Ureter (tissue), 1 donor: ENCODE measurements around the gene SERINC5. TPM values are rescaled to one million over a fixed set of nuclear protein-coding genes. Genes with fewer than 3 reads are reported as not detected.
A peak's percentile ranks its signal among the peaks of the same experiment; 100 is the strongest.
"Not testable (repeated sequence)": the region's sequence is repeated elsewhere in the genome, so short reads cannot be mapped to it uniquely, and the experiment has no call there.

Experiments used
- DNase-seq: peaks from one replicate; pipeline ENCODE4 v3.0.0-alpha.2; 2020; ENCODE audit warnings: low spot score
- total RNA-seq: library from RNA; stranded (reverse); gene quantifications from one replicate; pipeline ENCODE4 v1.2.4, GENCODE V29; 2023
- donor health status: DM: yes; HTN: yes; CAD: no.

SERINC5 gene
- total RNA-seq, 1 donor from 2014 or later: 89.9 TPM

GRCh38 chr5:80172067-80172695 is 83.7 kb downstream of the SERINC5 start:
- no peak for DNase-seq

- no peak for DNase-seq
These were observed 85.7 kb downstream of the SERINC5 start for GRCh38 chr5:80170117-80170535.

GRCh38 chr5:80168388-80169028 is 87.3 kb downstream of the SERINC5 start:
- DNase-seq: no peak

- no peak for DNase-seq
These were observed 90.4 kb downstream of the SERINC5 start for GRCh38 chr5:80165452-80165851.

GRCh38 chr5:80161165-80161564 is 94.7 kb downstream of the SERINC5 start:
- DNase-seq: no peak

GRCh38 chr5:80160242-80160641 is 95.6 kb downstream of the SERINC5 start:
- no peak for DNase-seq

GRCh38 chr5:80159133-80159815 is 96.6 kb downstream of the SERINC5 start:
- no peak for DNase-seq

GRCh38 chr5:80156156-80156555 is 99.7 kb downstream of the SERINC5 start:
- no peak for DNase-seq

- DNase-seq: no peak
These were observed 101.1 kb downstream of the SERINC5 start for GRCh38 chr5:80154749-80155148.

- not testable (repeated sequence) for DNase-seq
These were observed 101.6 kb downstream of the SERINC5 start for GRCh38 chr5:80154289-80154688.

- DNase-seq: no peak
These were observed 102.2 kb downstream of the SERINC5 start for GRCh38 chr5:80153586-80154126.

GRCh38 chr5:80152778-80153177 is 103.1 kb downstream of the SERINC5 start:
- no peak for DNase-seq

GRCh38 chr5:80151890-80152289 is 104.0 kb downstream of the SERINC5 start:
- DNase-seq: no peak

GRCh38 chr5:80150731-80151130 is 105.1 kb downstream of the SERINC5 start:
- DNase-seq: no peak

- DNase-seq: no peak
These were observed 106.7 kb downstream of the SERINC5 start for GRCh38 chr5:80149161-80149609.

GRCh38 chr5:80147119-80147815 is 108.6 kb downstream of the SERINC5 start:
- DNase-seq: no peak

- DNase-seq: no peak
These were observed 109.8 kb downstream of the SERINC5 start for GRCh38 chr5:80146046-80146445.

GRCh38 chr5:80143491-80143890 is 112.4 kb downstream of the SERINC5 start:
- DNase-seq: no peak

- DNase-seq: no peak
These were observed 112.9 kb downstream of the SERINC5 start for GRCh38 chr5:80142996-80143395.

- no peak for DNase-seq
These were observed 114.2 kb downstream of the SERINC5 start for GRCh38 chr5:80141681-80142080.

GRCh38 chr5:80141147-80141671 is 114.6 kb downstream of the SERINC5 start:
- DNase-seq: peak; percentile 82

GRCh38 chr5:80140496-80140895 is 115.4 kb downstream of the SERINC5 start:
- DNase-seq: no peak
